Activated CD4-positive, CD25-positive, alpha-beta regulatory T cell treated with anti-CD3 and anti-CD28 coated beads, Interleukin-2, amount 50 U/mL, for 72 hours (primary cell): ENCODE data around the gene SATB1.

ENCODE experiments used
- DNase-seq: peaks from one replicate; pipeline ENCODE4 v3.0.0; 2021

SATB1 gene

DNA sequence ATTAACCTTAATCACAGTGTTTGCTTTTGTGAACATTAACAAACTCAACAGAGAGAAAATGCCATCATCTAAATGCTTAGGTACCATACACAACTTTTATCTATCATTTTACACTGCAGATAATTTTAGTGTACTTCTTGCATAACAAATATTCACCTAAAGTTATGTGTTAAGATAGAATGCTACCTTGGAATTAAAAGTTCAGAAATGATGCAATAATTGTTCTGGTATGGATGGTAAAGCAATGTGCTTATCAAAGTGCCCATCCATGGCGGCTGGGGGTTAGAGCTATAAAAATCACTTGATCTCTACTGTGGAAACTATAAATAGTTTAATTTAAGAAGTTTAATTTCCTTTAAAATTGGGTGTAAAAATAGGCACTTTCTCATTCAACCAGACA, 28.7 kb downstream of the SATB1 start:
- no peak for DNase-seq

DNA sequence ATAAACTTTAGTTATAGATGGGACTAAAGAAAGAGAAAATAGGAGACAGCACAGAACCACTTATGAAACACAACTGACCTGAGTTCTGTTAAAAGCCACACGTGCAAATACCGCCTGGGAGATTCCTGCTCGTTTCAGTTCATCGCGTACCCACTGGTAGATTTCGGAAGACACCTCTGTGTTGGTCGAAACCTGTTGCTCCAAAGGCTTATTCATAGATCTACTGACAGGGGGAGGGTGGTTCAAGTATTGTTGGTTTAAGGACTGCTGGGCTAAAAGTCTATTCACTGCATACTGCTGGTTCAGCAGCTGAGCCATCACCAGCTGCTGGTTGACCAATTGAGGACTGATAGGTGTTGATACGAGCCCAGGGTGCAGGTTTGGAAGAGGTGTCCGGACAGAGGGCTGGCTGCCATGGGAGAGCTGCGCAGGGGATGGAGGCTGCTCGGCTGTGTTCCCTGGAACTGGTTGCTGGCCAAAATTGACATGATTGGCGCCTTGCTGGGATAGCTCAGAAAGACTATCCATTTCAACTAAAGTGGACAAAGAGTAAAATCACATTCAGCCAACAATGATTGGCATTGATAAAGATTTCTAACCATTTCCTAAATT, 30.6 kb downstream of the SATB1 start:
- no peak for DNase-seq

DNA sequence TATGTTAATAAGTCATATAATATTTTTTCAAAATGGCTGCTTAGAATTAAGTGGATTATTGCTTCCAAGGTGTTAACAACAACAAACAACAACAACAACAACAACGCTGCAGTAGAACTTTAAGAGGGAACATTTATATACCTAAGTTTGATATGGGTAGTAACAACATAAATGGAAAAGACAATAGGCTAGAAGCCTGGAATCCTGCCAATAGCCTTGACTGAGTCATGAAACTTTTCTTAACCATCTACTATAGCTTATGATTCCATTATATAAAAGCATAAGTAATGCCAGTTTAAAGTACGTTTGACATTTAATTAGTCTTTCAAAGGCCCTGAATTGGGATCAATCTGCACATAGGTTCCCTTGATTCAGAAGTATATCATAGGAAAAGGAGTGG, 31.2 kb downstream of the SATB1 start:
- DNase-seq = no peak

DNA sequence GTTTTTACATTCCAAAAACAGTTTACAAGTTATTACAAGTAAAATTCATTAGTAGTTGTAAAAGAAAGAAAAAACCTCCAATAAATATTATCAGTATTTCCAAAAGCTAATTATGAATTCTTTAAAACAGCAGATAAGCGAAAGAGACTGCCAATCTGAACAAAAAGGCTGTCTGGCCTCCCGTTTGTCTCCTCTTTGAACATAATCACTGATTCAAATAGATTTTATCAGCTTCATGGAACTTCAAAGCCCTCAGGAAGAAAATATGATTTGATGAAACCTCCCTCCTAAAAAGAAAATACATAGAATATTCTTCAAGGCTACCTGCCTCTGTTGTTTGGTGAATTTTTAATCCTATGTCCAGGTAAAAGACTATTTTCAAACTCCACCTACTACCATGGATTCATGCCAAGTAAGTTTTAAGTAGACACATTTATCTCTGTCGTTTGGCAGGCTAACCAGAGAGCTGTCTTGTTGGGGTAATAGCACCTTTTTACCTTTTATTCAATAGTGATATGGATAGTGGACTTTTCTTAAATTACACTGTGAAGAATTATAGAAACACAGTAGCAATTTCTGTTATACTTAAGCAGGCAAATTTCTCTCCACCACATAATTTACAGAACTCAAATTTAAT, 35.0 kb downstream of the SATB1 start:
- no peak for DNase-seq

DNA sequence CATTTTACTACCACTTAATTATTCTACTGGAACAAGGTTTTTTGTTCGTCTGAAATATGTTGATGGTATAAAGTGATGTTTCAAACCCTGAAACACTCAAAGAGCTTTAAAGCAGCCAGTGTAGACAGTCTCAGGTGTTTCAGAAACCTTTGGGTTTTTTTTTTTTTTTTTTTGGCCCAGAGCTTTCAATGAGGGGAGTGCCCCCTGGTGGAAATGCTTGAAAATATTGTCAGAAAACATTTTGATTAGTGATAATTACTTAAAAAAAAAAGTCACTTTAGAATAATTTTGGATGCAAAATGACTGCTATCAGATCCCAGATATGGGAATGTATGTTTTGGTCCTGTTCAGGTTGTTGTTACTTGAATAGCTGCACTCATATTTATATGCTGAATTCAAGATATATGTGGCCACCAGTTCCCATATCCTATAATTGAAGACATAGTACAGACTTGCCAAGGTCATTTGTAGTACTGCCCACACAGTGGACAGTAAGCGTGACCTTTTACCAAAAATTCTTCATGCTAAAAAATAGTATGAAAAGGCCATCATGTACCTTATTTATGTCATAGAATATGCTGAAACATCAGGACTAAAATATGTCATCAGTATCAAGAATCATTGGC, 35.9 kb downstream of the SATB1 start:
- no peak for DNase-seq

DNA sequence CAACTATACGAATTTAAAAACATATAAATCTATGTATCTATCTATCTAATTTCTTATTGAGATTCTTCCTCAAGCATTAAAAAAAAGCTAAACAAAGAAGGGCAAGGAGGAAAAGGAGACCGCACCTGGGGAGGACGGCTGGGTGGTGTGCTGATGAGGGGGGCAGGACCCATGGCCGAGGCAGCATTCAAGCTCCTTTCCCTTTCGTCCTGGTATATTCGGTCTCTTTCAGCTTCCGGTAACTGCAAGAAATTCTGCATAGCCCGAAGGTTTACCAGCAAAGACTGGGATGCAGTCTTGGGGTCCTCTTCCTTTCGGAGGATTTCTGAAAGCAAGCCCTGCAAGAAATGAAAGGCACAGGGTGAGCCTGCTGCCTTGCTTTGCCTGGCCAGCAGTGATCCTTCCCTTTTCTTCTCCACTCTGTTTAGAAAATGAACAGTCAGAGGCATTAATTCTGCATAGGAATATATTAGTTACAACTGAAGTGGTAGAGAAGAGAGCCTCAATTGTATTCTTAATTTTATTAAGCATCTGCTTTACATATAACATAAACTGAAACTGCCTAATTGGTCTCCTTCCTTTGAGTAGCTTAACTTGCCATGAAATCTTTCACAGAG, 38.8 kb downstream of the SATB1 start:
- no peak for DNase-seq

DNA sequence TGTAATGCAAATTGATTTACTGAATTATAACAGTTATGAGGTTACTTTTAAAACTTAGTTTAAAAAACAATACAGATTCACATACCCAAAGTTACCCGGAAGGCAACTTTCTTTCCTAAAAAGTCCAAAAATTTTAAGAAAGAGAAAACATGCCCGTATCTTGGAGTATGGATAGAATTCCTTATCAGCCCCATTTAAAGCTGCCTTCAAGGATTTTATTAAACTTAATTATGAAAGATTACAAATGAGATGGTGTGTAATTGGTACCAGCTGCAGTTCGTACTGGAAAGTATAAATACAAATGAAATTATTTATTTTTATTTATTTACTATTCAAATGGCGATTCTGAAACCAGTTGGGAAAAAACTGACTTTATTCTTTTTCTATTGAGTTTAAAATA, 39.4 kb downstream of the SATB1 start:
- DNase-seq = no peak

DNA sequence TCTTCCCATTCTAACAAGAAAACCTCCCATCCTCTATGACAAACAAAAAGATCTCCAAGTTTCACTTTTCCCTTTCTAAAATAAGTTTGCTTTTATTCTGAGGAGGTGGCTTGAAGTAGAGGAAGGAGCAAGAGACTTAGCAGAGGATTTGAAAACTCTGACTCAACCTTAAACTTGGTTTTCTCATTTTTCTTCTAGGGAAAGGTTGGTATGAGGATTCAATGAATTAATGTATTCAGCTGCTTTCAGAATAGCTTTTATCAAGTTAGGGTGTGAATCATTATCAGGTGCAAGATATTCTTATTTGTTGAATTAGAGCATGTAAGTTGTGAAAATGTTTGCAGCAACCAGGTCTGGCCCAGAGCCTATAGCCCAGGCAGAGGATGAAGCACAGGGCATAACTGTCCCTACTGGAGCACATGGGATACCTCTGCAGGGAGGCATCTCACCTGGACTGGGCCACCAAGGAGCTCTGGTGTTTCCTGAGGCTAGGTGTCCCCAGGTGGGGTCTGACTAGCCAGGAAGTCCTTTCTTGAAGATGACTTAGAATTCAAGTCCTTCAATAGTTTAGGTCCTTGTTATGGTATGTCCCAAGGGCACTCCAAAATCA, 42.3 kb downstream of the SATB1 start:
- no peak for DNase-seq

DNA sequence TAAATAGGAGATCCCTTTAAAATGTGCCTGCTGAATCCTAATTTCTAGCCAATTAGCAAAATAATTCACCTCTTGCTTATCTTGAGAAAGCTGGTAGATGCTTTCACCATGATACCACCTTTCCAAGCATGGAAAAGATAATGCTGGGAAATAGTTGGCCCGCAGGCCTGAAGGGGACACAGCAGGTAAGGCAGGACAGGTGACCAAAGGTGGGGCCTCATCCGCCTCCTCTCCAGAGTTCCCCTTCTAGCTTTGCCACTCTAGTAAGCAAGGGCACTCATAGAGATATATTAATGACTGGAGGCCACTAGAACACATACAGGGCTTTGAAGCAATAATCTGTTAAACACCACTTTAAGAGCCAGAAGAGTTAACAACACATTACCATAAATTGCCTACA, 45.5 kb downstream of the SATB1 start:
- no peak for DNase-seq

DNA sequence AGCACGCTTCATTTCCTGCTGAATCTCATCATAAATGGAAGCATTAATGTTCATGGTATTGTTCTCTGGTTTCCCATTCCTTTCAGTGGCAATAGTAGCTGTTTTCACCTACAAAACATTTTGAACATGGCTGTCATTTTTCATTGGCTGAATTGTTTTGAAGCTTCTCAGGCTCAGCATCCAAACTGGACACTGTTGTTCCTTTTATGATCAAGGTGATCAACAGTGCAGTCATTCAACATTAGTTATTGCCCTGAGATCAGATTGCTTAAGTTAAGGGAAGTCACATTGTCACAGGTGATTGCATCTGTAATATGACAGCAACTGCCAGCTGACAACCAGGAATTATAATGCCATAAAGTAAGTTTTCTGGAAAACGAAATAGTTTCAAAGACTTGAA, 46.9 kb downstream of the SATB1 start:
- DNase-seq = no peak

DNA sequence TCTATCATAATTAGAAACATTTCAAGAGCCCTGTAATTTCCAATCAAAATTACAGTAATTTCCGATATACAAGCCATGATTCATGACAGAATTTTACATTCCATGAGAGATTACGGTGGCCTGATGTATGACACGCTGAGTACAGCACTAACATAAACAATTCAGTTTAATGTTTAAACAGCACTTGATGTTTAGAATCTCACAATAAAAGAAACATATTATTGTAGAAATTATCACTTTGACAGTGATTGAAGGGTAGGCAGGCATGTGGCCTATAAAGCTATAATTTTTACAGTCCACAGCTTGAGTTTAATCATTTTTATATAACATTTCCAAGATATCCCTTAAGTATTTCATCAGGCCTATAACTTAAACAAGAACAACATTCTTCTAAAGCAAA, 48.5 kb downstream of the SATB1 start:
- DNase-seq = no peak

DNA sequence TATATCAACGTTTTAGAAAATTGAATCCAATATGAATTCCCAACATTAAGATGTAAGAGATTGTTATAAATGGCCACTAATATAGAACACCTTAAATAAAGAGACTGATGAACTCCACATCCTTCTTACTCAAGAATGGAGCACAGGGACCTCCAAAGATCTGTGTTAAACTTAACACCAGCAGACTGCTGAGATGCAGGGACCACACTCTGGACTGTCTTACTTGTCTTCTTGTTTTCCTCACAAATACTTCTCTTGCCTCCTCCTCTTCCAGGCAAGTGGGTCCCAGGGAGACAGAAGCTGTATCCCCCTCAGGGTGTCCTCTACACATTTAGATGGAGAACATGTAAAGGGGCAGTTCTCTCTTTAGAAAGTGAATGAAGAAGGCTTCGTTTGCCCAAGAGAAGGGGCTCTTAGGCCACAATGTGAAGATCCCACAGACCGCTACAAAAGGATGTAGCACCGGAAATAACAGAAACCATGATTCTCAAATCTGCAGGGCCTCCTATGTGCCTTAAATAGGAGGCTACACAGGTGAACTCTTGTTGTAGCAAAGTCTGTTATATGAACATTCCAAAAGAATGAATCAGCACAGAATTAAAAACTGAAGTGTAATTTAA, 52.2 kb downstream of the SATB1 start:
- DNase-seq = no peak

DNA sequence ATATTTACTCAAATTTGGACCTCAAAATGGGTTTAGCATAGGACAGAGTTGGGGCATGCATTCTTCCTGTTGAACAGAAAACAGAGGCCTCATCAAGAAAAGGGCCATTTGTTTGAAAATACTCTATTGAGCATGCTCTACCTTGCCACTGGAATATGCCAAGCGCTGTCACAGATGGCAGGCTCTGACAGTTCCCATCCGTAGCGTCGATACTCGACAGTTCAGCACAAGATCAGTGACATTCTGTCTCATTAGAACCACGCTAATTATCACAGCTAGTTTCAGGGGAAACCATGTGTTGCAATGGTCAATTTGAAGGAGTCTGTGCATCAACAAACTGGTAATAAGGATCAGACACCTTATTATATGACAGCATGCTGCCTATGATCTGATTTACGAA, 54.5 kb downstream of the SATB1 start:
- no peak for DNase-seq

DNA sequence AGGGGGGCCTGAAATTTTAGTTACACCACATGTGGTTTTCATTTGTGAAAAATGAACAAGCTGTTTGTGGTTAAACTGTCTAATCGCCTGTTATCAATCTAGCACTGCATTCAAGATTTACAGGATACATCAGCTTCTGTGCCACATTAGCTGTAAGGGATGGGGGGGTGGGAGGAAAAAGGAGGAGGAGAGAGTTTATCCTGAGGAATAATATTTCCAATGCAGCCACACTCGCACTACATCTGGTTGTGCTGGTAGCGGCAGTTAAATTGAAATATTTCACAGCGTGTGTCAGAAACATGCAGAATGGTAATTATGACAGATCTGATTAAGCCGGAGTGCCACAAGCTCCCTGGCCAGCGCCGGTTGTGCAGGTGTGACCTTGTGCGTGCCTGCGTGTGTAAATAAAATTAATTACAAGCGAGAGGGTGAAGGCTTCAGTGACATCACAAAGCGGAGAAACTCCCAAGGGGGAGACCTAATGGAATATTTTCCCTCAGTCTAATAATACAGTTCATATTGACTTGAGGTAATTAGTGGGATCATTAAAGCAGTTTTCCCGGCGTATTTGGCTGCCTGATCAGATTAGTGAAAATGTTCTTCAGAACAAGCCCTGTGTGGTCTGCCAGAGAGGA, 55.5 kb downstream of the SATB1 start:
- DNase-seq = no peak

DNA sequence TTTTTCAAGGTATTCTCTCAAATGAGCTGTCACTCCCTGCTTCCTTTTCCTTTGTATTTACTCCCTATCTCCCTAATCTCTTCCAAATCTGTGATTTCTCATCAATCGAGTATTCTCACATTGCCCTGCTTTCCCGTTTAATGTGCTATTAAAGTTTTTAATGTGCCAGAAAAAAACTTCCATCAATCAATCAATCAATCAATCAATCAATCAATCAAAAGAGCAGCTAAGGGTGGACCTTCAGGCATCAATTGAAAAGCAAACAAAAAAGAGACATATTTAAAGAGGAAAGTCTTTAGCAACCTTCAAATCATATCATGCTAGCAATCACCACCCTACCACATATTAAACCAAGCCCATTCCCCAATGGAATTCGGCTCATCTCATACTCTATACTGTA, 58.9 kb downstream of the SATB1 start:
- DNase-seq = no peak

DNA sequence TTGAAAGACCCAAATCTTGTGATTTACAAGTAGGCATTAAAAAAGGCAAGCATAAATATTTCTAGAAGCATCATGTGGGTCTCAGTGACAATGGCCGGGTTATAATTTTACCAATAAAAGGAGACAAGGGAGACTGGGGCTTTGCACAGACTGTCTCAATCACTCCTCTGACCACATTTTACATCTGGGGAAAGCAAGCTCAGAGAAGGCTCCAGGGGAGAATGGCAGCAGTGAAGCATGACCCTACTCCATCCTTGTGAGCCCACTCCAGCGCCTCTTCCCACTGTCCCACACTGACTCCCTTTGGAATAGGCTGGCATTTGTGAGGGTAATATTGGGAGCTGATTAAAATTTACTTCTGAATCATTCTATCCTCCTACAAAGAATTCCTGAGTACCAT, 61.8 kb downstream of the SATB1 start:
- DNase-seq = no peak

DNA sequence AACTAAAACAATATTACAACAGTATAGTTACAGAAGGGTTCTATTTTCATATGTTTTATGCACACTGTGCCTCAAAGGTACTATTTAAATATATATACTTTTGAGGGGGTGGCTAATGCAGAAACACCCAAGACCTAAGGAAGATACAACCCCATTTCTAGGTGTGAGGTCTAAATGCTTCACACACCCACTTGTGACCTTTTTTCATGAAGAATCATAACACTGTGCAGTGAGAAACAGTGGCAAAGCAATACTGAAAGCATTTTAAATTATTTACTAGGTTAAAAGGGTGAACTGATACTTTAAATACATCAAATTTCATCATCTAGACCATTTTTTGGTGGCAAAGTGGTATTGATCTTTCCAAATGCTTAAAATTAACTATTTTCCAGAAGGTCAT, 67.4 kb downstream of the SATB1 start:
- DNase-seq = no peak

DNA sequence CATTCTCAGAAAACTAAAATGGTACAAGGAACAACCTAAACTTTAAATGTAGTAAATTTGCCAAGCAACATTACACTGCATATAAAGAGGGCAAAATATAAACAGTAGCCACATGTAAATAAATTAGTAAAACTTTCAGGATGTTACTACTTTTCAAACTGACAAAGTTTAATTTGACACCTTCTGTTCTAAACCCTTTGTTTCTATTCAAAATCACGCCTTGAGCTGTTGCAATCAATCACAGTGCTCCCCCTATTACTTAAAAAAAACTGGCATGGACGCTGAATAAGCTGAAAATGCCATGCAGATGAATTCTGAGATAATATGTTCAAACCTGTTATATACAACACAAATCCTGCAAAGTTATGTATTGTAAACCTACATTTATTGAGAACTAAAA, 69.3 kb downstream of the SATB1 start:
- no peak for DNase-seq

DNA sequence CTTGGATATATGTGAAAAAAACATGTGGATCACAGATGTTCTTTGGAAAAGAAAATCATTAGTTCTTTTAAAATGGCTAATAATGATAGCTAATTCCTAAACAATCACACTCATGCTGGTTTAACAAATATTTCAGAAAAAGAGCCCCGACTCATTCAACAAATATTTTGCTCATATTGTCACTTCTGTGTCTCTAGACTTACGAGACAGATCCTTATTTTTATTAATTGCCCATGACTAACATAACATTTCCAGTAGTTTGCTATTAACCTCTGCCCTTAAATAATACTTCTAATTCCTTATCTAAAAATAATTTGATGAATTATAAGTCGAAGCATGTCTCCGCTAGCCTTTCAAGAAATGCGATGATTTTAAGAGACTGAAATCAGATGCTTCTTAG, 70.4 kb downstream of the SATB1 start:
- no peak for DNase-seq

DNA sequence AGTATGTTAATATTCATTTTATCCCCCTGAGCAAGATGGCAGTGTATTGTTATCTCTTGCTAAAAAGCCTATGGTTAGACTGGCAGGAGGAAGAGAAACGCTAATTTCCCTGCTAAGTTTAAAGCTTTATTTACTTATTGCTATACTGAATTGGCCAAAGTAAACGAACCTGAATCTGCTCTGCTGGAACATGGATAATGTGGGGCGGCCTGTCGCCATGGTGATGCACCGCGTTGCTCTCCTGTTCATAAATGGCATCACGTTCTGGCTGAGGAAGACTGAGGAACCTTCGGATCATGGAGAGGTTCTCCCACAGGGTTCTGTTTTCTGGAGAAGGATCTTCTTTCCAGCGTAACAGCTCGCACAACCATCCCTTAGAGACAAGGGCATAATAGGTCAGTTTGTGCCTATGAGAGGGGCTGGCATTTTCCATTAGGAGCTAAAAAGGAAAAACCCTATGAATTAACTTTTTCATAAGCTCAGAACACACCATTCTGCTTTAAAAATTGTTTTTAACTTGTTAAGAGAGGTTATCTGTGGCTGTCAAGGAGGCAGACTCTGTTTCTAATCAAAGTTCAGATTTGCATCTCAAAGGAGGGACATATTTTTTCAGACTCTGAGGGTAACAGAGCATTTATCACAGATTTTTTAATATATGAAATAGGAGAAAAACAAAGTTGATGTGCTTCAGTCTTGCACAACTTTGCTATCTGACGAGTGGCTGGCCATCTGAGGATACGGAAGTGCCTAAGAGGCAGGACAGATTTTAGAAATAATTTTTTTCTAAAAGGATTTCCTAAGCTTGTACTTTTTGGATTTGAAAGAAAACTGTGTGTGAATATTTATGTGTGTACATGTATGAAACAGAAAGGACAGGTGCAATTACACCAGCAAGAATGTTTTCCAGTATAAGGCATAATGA, 73.1 kb downstream of the SATB1 start:
- no peak for DNase-seq

DNA sequence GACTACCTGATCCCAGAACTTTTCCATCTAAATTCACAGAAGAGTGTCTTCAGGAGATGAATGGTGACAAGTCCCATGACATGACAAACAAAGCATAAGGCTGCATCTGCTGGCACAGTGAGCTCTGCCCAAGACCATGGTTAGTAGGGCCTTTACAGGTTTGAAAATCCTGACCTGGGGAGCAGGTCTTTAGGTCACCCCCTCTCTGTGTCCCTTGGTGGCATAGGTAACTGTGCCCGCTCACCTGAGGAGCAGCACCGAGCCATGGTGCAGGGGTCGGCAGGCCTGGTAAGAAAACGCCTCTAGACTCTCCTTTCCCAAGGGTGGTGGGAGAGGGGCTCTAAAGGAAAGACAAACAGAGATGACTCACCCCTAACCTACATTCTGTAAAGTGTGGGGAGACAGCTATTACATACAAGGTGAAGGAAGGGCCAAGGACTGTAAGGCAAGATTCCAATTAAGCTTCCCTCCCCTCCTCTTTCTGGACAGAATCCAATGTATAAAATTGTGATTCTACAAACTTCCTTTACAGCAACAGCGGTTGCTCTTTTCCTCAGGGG, 74.0 kb downstream of the SATB1 start:
- no peak for DNase-seq
